HG03378 (cell line): Measurements from ENCODE around the gene FRMD6.

Experiments
- ATAC-seq: cut with Tn5 transposase; IDR thresholded peaks from one replicate; pipeline ENCODE4 v1.9.1; 2021; ENCODE audit warnings: mild to moderate bottlenecking, moderate library complexity; ENCODE audit not compliant: unreplicated experiment

The FRMD6 gene

GRCh38 chr14:51663783-51664326 is 12.1 kb downstream of the FRMD6 start:
- ATAC-seq = no peak

GRCh38 chr14:51666070-51666469 is 14.4 kb downstream of the FRMD6 start:
- no peak for ATAC-seq

- no peak for ATAC-seq
Measured at GRCh38 chr14:51666826-51667225, 15.1 kb downstream of the FRMD6 start.

- ATAC-seq = no peak
Measured at GRCh38 chr14:51668870-51669269, 17.2 kb downstream of the FRMD6 start.

GRCh38 chr14:51674294-51675002 is 22.7 kb downstream of the FRMD6 start:
- no peak for ATAC-seq

GRCh38 chr14:51676549-51676948 is 24.8 kb downstream of the FRMD6 start:
- ATAC-seq = no peak

GRCh38 chr14:51677266-51677665 is 25.6 kb downstream of the FRMD6 start:
- no peak for ATAC-seq

DNA sequence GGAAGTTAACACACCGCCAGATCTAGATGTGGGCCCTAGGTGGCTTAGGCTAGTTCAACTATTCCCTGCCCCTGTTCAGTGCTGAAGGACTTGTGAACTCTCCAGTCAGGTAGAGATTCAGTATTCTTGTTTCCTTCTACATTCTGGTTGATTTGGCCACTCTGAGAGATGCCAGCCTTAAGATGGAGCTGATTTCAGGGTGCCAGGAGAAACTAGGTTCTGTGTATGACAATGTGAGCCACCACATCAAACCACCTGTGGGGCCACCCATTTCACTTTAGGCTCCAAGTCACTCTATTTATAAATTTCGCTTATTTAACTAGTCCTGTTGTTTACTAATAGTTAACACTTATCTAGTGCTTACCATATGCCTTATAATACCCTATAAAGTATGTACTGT is 26.0 kb downstream of the FRMD6 start:
- ATAC-seq = no peak

GRCh38 chr14:51680031-51680430 is 28.3 kb downstream of the FRMD6 start:
- ATAC-seq = no peak

- ATAC-seq = no peak
Measured at GRCh38 chr14:51681411-51681810, 29.7 kb downstream of the FRMD6 start.

- no peak for ATAC-seq
Measured at GRCh38 chr14:51682411-51682810, 30.7 kb downstream of the FRMD6 start.

DNA sequence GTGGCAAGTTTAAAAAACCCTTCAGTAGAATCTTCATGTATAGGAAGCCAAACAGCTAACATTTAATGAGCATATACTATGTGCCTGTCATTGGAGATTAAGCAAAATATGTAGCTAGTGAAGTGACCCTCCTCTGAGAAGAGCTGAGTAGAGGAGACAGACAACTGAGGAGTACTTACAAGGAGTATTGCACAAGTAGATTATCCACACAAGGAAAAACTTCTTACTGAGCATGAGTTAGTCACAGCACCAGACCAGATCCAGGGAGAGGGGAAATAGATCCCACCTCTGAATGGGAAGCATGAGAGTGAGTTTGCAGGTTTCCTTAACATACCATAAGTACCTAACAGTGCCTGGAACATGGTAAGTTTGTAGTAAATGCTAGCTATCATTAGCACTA is 33.0 kb downstream of the FRMD6 start:
- no peak for ATAC-seq

DNA sequence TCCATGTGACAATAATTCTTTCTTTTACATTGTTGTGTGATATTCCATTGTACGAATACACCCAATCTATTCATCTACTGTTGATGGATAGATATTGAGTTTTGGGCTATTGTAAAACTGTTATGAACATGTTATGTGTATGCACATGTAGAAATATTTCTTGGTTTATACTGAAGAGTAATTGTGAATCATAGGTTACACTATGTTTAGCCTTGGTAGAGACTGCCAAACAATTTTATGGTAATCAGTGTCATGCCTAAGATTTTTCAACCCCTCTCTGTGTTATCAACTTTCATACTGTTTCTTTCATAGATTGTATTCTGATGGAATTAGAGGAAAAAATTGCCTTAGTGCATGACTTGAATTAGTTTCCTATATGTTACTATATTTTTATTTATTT is 39.5 kb downstream of the FRMD6 start:
- no peak for ATAC-seq

GRCh38 chr14:51692646-51693045 is 40.9 kb downstream of the FRMD6 start:
- no peak for ATAC-seq

DNA sequence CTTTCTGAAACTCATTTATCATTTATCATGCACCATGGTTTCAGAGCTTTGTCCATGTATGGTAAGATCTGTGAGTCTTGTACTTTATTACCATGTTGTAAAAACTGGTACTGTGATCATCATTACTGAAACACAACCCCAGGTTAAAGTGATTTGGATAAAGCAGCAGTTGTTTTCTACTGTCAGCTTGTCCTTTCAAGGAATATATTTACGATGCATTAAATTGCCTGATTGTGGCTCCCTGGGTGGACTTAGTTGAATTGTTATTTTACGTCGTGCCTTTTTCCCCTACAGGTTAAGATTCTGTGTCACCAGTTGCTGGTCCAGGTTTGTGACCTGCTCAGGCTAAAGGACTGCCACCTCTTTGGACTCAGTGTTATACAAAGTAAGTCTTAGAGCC is 46.1 kb downstream of the FRMD6 start:
- no peak for ATAC-seq

GRCh38 chr14:51701951-51702350 is 50.2 kb downstream of the FRMD6 start:
- ATAC-seq = no peak

GRCh38 chr14:51703787-51704186 is 52.1 kb downstream of the FRMD6 start:
- no peak for ATAC-seq

- ATAC-seq = no peak
Measured at GRCh38 chr14:51704545-51704944, 52.8 kb downstream of the FRMD6 start.

- ATAC-seq = no peak
Measured at GRCh38 chr14:51707327-51707726, 55.6 kb downstream of the FRMD6 start.

- no peak for ATAC-seq
Measured at GRCh38 chr14:51711505-51711904, 59.8 kb downstream of the FRMD6 start.

- ATAC-seq = no peak
Measured at GRCh38 chr14:51715250-51715649, 63.5 kb downstream of the FRMD6 start.

DNA sequence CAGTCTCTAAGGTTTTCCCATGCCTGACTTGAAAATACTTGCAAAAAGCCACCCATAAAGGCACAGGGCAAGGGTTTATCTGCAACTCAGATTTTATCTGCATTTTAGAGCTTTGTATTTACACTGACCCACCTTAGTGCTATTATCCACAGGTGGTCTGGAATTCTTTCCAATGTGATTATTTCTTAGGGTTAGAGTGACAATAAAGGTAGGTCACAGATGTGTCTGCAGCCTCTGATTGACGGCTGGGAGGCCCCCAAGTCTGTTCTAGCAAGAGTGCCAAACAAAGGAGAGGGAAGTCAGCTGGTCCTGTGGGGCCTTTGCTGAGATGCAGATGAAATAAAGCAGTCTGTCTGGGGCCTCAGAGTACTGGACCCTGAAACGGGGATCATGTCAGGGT is 64.0 kb downstream of the FRMD6 start:
- ATAC-seq = no peak

- ATAC-seq = no peak
Measured at GRCh38 chr14:51716610-51717009, 64.9 kb downstream of the FRMD6 start.
